Ammon's horn (tissue), 1 donor: ENCODE results near the gene CLSTN1.
A peak's percentile ranks its signal among the peaks of the same experiment; 100 is the strongest.

ENCODE experiments used
- DNase-seq: peaks from one replicate; pipeline ENCODE4 v3.0.0-alpha.2; 2016; ENCODE audit warnings: low spot score

Gene CLSTN1

GRCh38 chr1:9850442-9851162 lies 26.8 kb upstream of the CLSTN1 start:
- DNase-seq, result no peak

GRCh38 chr1:9849691-9850441 lies 26.1 kb upstream of the CLSTN1 start:
- no peak for DNase-seq

GRCh38 chr1:9848022-9848421 lies 24.3 kb upstream of the CLSTN1 start:
- no peak for DNase-seq

- no peak for DNase-seq
These were observed 23.5 kb upstream of the CLSTN1 start for GRCh38 chr1:9847269-9847668.

- DNase-seq, result no peak
These were observed 22.9 kb upstream of the CLSTN1 start for GRCh38 chr1:9846611-9847171.

GRCh38 chr1:9845914-9846313 lies 22.1 kb upstream of the CLSTN1 start:
- DNase-seq, result no peak

- DNase-seq, result no peak
These were observed 21.0 kb upstream of the CLSTN1 start for GRCh38 chr1:9844756-9845155.

- DNase-seq, result peak; percentile 84
These were observed 20.3 kb upstream of the CLSTN1 start for GRCh38 chr1:9844106-9844505.

GRCh38 chr1:9843576-9843945 lies 19.8 kb upstream of the CLSTN1 start:
- no peak for DNase-seq

GRCh38 chr1:9842781-9843575 lies 19.2 kb upstream of the CLSTN1 start:
- DNase-seq, result no peak

- DNase-seq, result no peak
These were observed 18.4 kb upstream of the CLSTN1 start for GRCh38 chr1:9842073-9842711.

- DNase-seq, result no peak
These were observed 17.7 kb upstream of the CLSTN1 start for GRCh38 chr1:9841460-9841859.

- DNase-seq, result no peak
These were observed 16.4 kb upstream of the CLSTN1 start for GRCh38 chr1:9840176-9840575.

GRCh38 chr1:9838946-9839345 lies 15.2 kb upstream of the CLSTN1 start:
- no peak for DNase-seq

GRCh38 chr1:9836632-9836960 lies 12.8 kb upstream of the CLSTN1 start:
- DNase-seq, result no peak

GRCh38 chr1:9835758-9836631 lies 12.2 kb upstream of the CLSTN1 start:
- no peak for DNase-seq

GRCh38 chr1:9835404-9835757 lies 11.6 kb upstream of the CLSTN1 start:
- no peak for DNase-seq

- no peak for DNase-seq
These were observed 9.9 kb upstream of the CLSTN1 start for GRCh38 chr1:9833632-9834031.

- DNase-seq, result no peak
These were observed 3.9 kb upstream of the CLSTN1 start for GRCh38 chr1:9827558-9828185.

- DNase-seq, result no peak
These were observed 2.9 kb upstream of the CLSTN1 start for GRCh38 chr1:9826616-9827015.

GRCh38 chr1:9826087-9826486 lies 2.3 kb upstream of the CLSTN1 start:
- DNase-seq, result no peak
